C4-2B (cell line): ENCODE results near the gene NEUROD6.

Experiments used
- CTCF ChIP-seq: fragments of 450-650 bp; conservative IDR thresholded peaks from 2 replicates; pipeline ENCODE4 v1.5.1; 2017; ENCODE audit warnings: mild to moderate bottlenecking
- ZFX ChIP-seq: fragments of 450-650 bp; IDR thresholded peaks from 2 replicates; pipeline ENCODE4 v1.6.1; 2017

- TF ChIP-seq CTCF (no peak), ZFX (no peak)
These were observed 3.4 kb downstream of the NEUROD6 start for GRCh38 chr7:31337002-31337565.
